Measurements from ENCODE around the gene HOXD12. TPM values are rescaled to one million over a fixed set of nuclear protein-coding genes. Genes with fewer than 3 reads are reported as not detected.

HOXD12 gene
- total and polyA plus RNA-seq, 4 donors, result not detected

DNA sequence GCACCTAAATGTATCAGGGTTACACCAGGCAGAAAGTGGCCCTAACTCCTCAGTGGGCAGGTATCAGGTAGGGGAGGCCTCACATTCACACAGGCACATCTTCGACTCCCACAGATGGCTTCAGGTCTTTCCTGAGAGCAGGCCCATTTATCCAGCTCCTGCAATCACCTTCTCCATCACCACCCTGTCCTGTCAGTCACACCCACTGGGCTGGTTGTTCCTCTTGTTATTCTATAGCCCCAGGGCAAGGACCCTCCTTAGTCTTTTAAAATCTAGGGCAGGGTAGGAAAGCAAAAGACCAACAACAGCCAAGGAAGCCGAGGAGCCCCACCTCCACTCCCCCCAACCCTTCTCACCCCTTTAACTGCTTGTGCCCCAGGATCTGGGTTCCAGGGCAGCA, 42.7 kb downstream of the HOXD12 start:
- Histone ChIP-seq H3K27ac (ENCODE audit: low read depth in 1 of 2, low read length in 2 of 2) (no peak overlapping the region), H3K4me1 (ENCODE audit: control insufficient read depth in 1 of 2, insufficient read depth in 2 of 2, low read length in 2 of 2) (no peaks in the 10 kb centered on the region), H3K27me3 (ENCODE audit: control insufficient read depth in 1 of 2, insufficient read depth in 2 of 2, low read length in 1 of 2) (no peaks in the 10 kb centered on the region), H3K9me3 (ENCODE audit: control insufficient read depth, low read length) (no peaks in the 10 kb centered on the region), H3K36me3 (ENCODE audit: control insufficient read depth in 1 of 2, insufficient read depth in 2 of 2, low read length in 1 of 2) (no peaks in the 10 kb centered on the region), H3K4me3 (ENCODE audit: low read length in 2 of 2) (no peak overlapping the region)
- WGBS, 2 donors, result 92 to 93% methylated on average over 2 of the region's 2 CpGs
- DNase-seq (no peak), ATAC-seq (ENCODE audit: low FRiP score) (no peak)
- intact Hi-C loops (cut with DNase I), result loop anchor here (5.0 to 10.0 kb wide), 3 partner anchors 123 to 495 kb away; partner anchors contain the start of gene MTX2 (in 1 of the 2)

DNA sequence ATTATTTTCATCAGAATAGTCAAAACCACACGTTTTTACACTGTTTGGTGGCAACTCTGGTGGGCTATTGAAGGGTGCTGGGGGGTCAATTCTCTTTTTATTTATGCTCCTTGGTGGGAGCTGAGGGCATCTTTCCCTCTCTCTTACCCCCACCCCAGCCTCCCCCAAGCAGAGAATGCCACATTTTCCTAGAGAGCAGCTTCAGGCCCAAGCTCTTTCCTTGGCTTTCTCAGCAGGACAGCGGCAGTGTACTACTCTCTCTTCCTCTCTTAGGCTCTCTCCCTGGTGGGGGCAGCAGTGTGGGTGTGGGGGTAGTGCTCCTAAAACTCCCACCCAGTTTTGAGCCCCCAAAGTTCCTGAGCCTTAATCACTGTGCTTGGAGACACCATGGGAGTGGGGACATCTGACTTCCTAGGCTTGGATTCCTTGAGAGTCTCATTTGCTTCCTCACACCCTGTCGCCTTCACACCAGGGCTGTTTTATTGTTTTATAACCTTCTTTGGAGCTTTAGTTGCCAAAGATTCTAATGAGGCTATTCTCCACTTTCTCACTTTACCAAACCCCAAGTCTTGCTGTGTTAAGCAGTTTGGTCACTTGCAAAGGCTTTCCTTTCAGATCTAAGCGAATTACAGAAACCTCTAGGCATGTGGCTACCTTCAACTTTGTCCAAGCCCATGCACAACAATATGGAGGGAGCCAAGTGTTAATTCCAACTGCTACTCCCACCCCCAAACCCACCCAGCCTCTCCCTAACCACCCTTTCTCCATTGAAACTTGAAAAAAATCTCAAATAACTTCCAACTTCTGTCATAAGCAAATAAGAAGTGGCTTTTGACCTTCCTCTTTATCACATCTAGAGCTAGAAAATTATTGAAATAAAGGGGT, 45.7 kb downstream of the HOXD12 start:
- 89 to 93% methylated on average over 4 of the region's 4 CpGs for WGBS, 2 donors
- ATAC-seq (ENCODE audit: low FRiP score) (no peak), DNase-seq (peak in 1 of 2 donors; percentile 35)
- Histone ChIP-seq H3K27me3 (ENCODE audit: control insufficient read depth in 1 of 2, insufficient read depth in 2 of 2, low read length in 1 of 2) (no peaks in the 10 kb centered on the region), H3K36me3 (ENCODE audit: control insufficient read depth in 1 of 2, insufficient read depth in 2 of 2, low read length in 1 of 2) (no peaks in the 10 kb centered on the region), H3K27ac (ENCODE audit: low read depth in 1 of 2, low read length in 2 of 2) (no peak overlapping the region), H3K9me3 (ENCODE audit: control insufficient read depth, low read length) (no peaks in the 10 kb centered on the region), H3K4me1 (ENCODE audit: control insufficient read depth in 1 of 2, insufficient read depth in 2 of 2, low read length in 2 of 2) (no peaks in the 10 kb centered on the region), H3K4me3 (ENCODE audit: low read length in 2 of 2) (no peak overlapping the region)
- intact Hi-C loops (cut with DNase I), result loop anchor here in 1 of 2 donors (10.0 kb wide), 1 partner anchor 119 kb away; the partner anchor contains the start of gene MTX2

DNA sequence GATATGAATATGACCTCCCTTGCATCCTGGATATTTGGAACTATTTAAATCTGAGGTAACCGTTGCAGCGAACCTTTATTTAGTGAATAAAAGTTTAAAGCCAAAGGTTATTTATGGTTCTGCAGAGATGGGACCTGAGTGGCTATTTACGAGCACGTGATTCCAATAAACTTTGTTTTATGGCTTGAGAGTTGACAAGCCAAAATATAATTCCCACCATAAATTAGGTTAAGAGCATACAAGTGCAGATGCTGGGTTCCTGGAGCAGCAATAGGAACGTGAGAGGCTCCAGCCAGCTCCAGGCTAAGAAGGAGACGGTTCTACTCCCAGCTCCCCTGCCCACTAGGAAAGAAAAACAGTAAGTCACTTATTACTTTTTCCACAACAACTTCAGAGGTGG, 46.5 kb downstream of the HOXD12 start:
- Histone ChIP-seq H3K4me1 (ENCODE audit: control insufficient read depth in 1 of 2, insufficient read depth in 2 of 2, low read length in 2 of 2) (no peaks in the 10 kb centered on the region), H3K27ac (ENCODE audit: low read depth in 1 of 2, low read length in 2 of 2) (no peak overlapping the region), H3K4me3 (ENCODE audit: low read length in 2 of 2) (no peak overlapping the region), H3K36me3 (ENCODE audit: control insufficient read depth in 1 of 2, insufficient read depth in 2 of 2, low read length in 1 of 2) (no peaks in the 10 kb centered on the region), H3K27me3 (ENCODE audit: control insufficient read depth in 1 of 2, insufficient read depth in 2 of 2, low read length in 1 of 2) (no peaks in the 10 kb centered on the region), H3K9me3 (ENCODE audit: control insufficient read depth, low read length) (no peaks in the 10 kb centered on the region)
- ATAC-seq (ENCODE audit: low FRiP score) (no peak), DNase-seq (no peak)
- intact Hi-C loops (cut with DNase I), result loop anchor here in 1 of 2 donors (10.0 kb wide), 1 partner anchor 119 kb away; the partner anchor contains the start of gene MTX2
- 69 to 86% methylated on average over 6 of the region's 6 CpGs for WGBS, 2 donors

GRCh38 chr2:176146645-176147044, 47.0 kb downstream of the HOXD12 start:
- Histone ChIP-seq H3K4me3 (ENCODE audit: low read length in 2 of 2) (no peak overlapping the region), H3K27ac (ENCODE audit: low read depth in 1 of 2, low read length in 2 of 2) (no peak overlapping the region), H3K9me3 (ENCODE audit: control insufficient read depth, low read length) (no peaks in the 10 kb centered on the region), H3K36me3 (ENCODE audit: control insufficient read depth in 1 of 2, insufficient read depth in 2 of 2, low read length in 1 of 2) (no peaks in the 10 kb centered on the region), H3K27me3 (ENCODE audit: control insufficient read depth in 1 of 2, insufficient read depth in 2 of 2, low read length in 1 of 2) (no peaks in the 10 kb centered on the region), H3K4me1 (ENCODE audit: control insufficient read depth in 1 of 2, insufficient read depth in 2 of 2, low read length in 2 of 2) (no peaks in the 10 kb centered on the region)
- DNase-seq (no peak), ATAC-seq (ENCODE audit: low FRiP score) (no peak)
- intact Hi-C loops (cut with DNase I), result loop anchor here in 1 of 2 donors (10.0 kb wide), 1 partner anchor 118 kb away; the partner anchor contains the start of gene MTX2

- Histone ChIP-seq H3K4me3 (ENCODE audit: low read length in 2 of 2) (no peak overlapping the region), H3K27ac (ENCODE audit: low read depth in 1 of 2, low read length in 2 of 2) (no peak overlapping the region), H3K9me3 (ENCODE audit: control insufficient read depth, low read length) (no peaks in the 10 kb centered on the region), H3K27me3 (ENCODE audit: control insufficient read depth in 1 of 2, insufficient read depth in 2 of 2, low read length in 1 of 2) (no peaks in the 10 kb centered on the region), H3K36me3 (ENCODE audit: control insufficient read depth in 1 of 2, insufficient read depth in 2 of 2, low read length in 1 of 2) (no peaks in the 10 kb centered on the region), H3K4me1 (ENCODE audit: control insufficient read depth in 1 of 2, insufficient read depth in 2 of 2, low read length in 2 of 2) (no peaks in the 10 kb centered on the region)
- 75 to 87% methylated on average over 32 of the region's 32 CpGs for WGBS, 2 donors
- intact Hi-C loops (cut with DNase I), result loop anchor here in 1 of 2 donors (10.0 kb wide), 1 partner anchor 117 kb away; the partner anchor contains the start of gene MTX2
- ATAC-seq (ENCODE audit: low FRiP score) (no peak), DNase-seq (peak in 1 of 2 donors; percentile 55)
Measured at GRCh38 chr2:176147210-176147799, 47.7 kb downstream of the HOXD12 start.

- H3K27ac ChIP-seq (ENCODE audit: low read depth in 1 of 2, low read length in 2 of 2), result no peak overlapping the region
- no peaks in the 10 kb centered on the region for H3K27me3 ChIP-seq (ENCODE audit: control insufficient read depth in 1 of 2, insufficient read depth in 2 of 2, low read length in 1 of 2)
- WGBS, 2 donors, result 62 to 81% methylated on average over 31 of the region's 31 CpGs
- no peak overlapping the region for H3K4me3 ChIP-seq (ENCODE audit: low read length in 2 of 2)
- ATAC-seq (ENCODE audit: low FRiP score) (no peak), DNase-seq (peak in 1 of 2 donors; percentile 63)
- no peaks in the 10 kb centered on the region for H3K9me3 ChIP-seq (ENCODE audit: control insufficient read depth, low read length)
- no peaks in the 10 kb centered on the region for H3K36me3 ChIP-seq (ENCODE audit: control insufficient read depth in 1 of 2, insufficient read depth in 2 of 2, low read length in 1 of 2)
- H3K4me1 ChIP-seq (ENCODE audit: control insufficient read depth in 1 of 2, insufficient read depth in 2 of 2, low read length in 2 of 2), result no peaks in the 10 kb centered on the region
- intact Hi-C loops (cut with DNase I), result loop anchor here in 1 of 2 donors (10.0 kb wide), 1 partner anchor 117 kb away; the partner anchor contains the start of gene MTX2
Measured at GRCh38 chr2:176147800-176148496, 48.4 kb downstream of the HOXD12 start.

- intact Hi-C loops (cut with DNase I), result loop anchor here in 1 of 2 donors (10.0 kb wide), 1 partner anchor 116 kb away; the partner anchor contains the start of gene MTX2
- Histone ChIP-seq H3K36me3 (ENCODE audit: control insufficient read depth in 1 of 2, insufficient read depth in 2 of 2, low read length in 1 of 2) (no peaks in the 10 kb centered on the region), H3K9me3 (ENCODE audit: control insufficient read depth, low read length) (no peaks in the 10 kb centered on the region), H3K4me1 (ENCODE audit: control insufficient read depth in 1 of 2, insufficient read depth in 2 of 2, low read length in 2 of 2) (no peaks in the 10 kb centered on the region), H3K27me3 (ENCODE audit: control insufficient read depth in 1 of 2, insufficient read depth in 2 of 2, low read length in 1 of 2) (no peaks in the 10 kb centered on the region), H3K27ac (ENCODE audit: low read depth in 1 of 2, low read length in 2 of 2) (no peak overlapping the region), H3K4me3 (ENCODE audit: low read length in 2 of 2) (no peak overlapping the region)
- no peak for ATAC-seq (ENCODE audit: low FRiP score)
- no peak for DNase-seq
- WGBS, 2 donors, result 87 to 93% methylated on average over 11 of the region's 11 CpGs
Measured at GRCh38 chr2:176148751-176149421, 49.3 kb downstream of the HOXD12 start.

DNA sequence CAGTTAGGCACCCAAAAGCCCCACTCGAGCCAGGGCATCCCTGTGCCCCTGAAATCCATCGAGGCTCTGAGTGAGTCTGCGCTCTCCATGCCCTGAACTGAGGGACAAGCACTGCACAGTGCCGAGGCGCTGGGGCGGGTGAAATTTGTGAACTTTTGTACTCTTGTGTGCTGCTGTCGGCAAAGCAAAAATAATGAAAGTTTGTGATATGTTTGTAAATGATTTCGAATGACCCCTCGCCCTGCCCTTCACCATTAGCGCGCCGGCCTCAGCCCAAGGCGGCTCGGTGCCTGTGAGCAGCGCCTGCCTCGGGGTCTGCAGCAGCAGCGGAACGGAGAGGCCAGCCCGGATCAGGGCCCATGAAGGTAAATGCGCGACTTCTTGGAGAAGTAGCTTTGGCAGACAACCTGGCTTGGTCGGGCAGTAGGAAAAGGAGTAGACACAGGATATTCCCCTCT, 49.9 kb downstream of the HOXD12 start:
- H3K36me3 ChIP-seq (ENCODE audit: control insufficient read depth in 1 of 2, insufficient read depth in 2 of 2, low read length in 1 of 2), result no peaks in the 10 kb centered on the region
- DNase-seq, result peak in 1 of 2 donors; percentile 72
- H3K27me3 ChIP-seq (ENCODE audit: control insufficient read depth in 1 of 2, insufficient read depth in 2 of 2, low read length in 1 of 2), result no peaks in the 10 kb centered on the region
- intact Hi-C loops (cut with DNase I), result loop anchor here in 1 of 2 donors (10.0 kb wide), 1 partner anchor 115 kb away; the partner anchor contains the start of gene MTX2
- no peak for ATAC-seq (ENCODE audit: low FRiP score)
- no peak overlapping the region for H3K4me3 ChIP-seq (ENCODE audit: low read length in 2 of 2)
- H3K4me1 ChIP-seq (ENCODE audit: control insufficient read depth in 1 of 2, insufficient read depth in 2 of 2, low read length in 2 of 2), result no peaks in the 10 kb centered on the region
- H3K27ac ChIP-seq (ENCODE audit: low read depth in 1 of 2, low read length in 2 of 2), result no peak overlapping the region
- 78 to 93% methylated on average over 22 of the region's 22 CpGs for WGBS, 2 donors
- no peaks in the 10 kb centered on the region for H3K9me3 ChIP-seq (ENCODE audit: control insufficient read depth, low read length)

Data from aorta (tissue), 5 donors.